NCI-H146 treated with DMSO at 0.1 percent for 48 hours (cell line): ENCODE data around the gene FBXO2.
"Not testable (repeated sequence)": the region's sequence is repeated elsewhere in the genome, so short reads cannot be mapped to it uniquely, and the experiment has no call there.

Experiments used
- DNase-seq: peaks from one replicate; lab custom pipeline; 2025; ENCODE audit not compliant: unreplicated experiment; lab: John Stamatoyannopoulos, UW

Gene FBXO2

DNA sequence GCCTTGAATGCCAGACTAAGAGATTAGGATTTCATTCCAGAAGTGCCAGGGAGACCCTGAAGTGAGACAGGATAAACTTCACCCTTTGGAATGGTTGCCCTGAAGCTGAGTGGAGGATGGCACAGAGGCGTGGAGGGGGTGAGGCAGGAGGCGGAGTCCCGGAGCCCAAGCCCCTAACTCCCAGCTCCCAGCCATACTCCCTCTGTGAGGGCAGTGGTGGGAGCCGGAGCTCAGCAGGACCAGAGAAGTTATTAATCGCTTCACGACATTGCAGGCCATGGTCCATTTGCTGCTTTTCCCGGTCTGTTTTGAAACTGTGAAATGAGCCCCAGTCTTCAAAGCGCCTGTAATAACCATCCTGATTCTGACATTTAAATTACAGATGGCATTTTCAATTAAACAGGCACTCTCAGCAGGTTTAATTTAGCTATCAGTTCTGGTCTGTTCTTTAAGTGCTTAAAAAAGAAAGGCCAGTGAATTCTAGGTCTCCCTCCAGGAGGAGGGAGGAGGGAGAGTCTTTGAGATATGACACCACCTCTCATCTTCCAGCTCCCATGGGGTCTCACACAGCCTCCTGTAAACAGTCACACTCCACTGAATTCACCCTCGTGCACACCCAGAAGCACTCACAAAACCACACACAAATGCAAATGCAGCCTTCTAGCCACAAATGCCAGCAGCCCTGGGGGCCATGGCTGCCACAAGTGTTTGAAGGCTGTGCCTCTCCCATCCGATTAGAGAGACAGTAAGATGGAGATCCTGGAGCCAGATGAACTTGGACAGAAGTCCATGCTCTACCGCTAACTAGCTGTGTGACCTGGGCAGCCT is 19.6 kb downstream of the FBXO2 start:
- DNase-seq: no peak

DNA sequence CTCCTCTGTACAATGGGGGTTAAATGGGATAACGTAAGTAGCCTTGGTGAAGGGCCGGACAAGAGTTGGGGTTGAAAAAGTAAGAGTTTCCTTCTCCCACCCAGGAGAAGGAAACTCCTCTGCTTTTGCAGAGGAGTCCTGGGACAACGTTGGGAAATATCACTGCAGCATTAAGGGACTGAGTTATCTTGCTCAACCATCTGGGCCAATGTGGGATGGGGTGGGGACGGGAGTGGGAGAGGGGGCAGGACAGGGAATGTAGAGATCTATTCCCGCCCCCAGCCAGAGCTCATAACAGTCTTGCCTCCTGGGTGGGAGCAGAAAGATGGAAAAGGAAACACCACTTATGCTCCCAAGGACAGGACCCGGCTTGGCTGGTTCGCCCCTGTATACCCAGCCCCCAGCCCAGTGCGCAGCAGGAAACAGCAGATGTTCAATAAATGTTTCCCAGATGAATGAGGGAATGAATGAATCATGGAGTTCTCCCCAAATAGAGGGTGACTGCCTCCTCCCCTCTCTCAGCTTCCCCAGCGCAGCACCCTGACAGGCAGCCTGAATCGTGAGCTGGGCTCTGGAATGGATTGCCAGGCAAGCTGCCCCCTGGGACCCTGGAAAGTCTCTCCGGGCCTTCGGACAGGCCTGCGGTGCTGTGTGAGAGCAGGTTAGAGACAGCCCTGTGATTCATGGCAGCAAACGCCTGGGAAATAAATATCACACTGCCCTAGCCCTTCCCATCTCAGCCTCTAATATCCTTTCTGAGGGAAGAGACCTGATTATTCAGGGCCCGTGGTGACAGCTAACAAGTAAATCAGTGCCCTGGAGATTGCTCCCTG is 24.8 kb downstream of the FBXO2 start:
- DNase-seq: no peak

DNA sequence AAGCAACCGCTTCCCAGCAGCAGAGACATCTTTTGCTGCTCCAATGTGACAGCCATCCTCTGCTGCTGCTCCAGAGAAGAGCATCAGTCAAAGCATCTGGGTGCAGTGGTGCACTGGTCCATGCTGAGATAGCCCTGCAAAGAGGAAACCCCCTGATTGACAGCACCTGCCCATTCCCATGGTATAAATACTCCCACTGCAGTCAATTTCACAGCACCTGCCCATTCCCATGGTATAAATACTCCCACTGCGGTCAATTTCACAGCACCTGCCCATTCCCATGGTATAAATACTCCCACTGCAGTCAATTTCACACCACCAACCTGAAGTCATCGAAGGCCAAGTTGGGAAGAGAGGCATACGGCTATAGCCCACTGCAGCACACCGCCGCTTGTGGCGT is 25.5 kb downstream of the FBXO2 start:
- DNase-seq: no peak

DNA sequence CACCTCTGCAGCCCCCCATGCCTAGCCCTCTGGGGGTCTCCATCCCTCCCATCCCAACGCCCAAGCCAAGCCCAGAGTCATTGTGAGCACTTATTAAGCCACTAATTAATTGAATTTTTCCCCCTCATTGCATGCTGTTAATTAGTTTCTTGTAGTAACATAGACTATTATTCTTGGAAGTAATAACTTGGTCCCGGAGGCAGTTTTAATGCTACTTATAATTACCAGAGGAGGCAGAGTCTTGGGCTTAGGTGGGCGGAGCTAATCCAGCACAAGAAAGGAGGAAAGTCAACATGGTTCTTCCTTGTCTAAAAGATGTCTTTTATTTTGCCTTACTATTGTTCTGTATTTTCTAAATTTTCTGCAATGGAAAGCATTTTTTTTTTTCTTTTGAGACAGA is 27.7 kb downstream of the FBXO2 start:
- no peak for DNase-seq

DNA sequence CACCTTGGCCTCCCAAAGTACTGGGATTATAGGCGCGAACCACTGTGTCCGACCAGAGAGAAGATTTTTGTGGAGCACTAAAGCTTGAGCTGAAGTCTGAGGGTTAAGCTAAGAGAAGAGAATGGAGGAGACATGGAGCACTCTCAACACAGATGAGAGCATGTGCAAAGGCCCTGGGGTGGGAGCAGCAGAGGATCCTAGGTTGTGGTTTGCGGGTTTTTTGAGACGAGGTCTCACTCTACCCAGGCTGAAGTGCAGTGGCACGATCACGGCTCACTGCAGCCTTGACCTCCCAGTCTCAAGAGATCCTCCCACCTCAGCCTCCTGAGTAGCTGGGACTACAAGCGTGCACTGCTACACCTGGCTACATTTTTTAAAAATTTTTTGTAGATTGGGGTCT is 30.5 kb downstream of the FBXO2 start:
- no peak for DNase-seq

DNA sequence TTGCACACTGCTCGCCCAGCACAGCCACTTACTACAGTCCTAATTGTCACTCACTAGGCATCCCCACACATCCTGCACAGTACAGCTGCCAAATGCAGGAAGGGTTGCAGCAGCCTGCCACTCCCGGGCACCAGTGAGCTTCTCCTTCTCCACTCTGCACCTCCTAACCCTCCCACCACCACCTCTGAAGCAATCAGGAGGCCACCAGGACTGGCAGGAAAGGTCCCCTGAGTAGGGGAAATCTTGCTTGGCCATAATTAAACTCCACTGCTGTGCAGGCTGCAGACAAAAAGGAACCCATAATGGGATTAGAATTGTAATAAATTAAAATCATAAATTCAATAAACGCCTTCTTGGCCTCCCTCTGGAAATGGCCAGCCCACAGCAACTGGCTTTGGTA is 31.8 kb downstream of the FBXO2 start:
- no peak for DNase-seq

DNA sequence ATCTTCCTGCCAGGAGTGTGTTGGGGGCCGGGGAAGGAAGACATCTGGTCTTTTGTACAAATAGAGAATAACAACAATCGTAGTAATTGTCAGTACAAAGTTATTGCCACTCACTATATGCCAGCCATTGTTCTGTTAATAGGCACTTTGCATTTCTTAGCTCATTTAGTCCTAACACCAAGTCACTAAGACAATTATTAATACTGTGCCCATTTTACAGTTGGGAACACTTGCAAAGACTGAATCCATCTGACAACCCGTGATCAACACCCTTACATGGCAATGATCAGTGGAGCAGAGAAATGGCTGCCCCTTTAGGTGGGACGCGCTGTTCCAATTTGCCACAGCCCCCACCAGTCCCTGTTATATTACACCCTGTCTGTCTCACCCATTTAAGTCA is 33.3 kb downstream of the FBXO2 start:
- no peak for DNase-seq

DNA sequence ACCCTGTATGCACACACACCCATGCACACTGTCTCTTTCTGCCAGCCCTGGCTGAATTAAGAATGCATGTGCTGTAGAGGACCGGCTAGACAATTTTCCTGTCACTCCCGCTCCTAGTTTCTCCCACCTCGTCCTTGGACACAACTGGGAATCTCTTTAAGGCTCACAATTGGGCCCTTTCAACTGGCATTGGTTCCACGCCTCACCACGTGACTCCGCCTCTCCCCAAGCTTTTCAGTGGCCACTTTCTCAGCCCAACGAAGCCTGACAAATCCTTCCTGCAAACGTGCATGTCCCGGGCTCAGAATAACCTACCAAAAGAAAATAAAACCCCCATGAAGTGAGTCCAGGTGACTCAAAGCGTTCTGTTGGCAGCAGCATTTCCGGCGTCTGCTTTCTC is 33.8 kb downstream of the FBXO2 start:
- DNase-seq: no peak

DNA sequence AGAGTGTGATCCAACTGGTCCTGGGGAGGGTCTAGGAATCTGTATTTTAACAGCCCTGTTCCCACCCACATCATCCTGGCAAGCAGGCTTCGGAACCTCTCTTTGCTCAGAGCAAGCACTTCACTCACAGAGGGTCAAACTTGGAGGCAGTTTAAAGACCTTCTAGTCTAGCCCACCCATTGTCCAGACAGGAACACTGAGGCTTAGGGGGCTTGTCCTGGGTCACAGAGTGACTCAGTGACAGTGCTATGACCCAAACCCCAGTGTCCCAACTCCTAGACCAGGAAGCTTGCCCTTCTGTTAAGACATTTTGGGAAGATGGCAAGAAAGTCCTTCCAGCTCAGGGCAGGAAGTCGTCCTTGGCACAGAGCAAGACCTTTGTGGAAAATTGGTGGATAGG is 36.5 kb downstream of the FBXO2 start:
- DNase-seq: no peak

DNA sequence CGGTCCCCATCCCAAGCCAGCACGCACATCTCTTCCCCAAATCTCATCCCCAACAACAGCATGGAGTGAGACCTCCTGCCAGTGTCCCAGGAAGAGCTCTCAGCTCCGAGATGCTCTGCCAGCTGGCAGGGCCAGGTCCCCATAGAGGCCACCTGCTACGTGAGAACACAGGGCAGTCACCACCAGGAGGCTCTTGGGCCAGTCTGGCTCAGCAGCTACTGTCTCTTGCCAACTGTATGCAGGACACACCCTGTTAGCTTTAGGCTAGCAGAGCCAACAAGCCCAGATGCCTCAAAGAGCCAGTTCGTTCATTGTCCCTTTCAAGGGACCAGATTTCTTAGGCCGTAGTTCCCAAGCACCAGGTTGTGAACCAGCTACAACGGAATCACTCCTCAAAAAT is 36.9 kb downstream of the FBXO2 start:
- no peak for DNase-seq

DNA sequence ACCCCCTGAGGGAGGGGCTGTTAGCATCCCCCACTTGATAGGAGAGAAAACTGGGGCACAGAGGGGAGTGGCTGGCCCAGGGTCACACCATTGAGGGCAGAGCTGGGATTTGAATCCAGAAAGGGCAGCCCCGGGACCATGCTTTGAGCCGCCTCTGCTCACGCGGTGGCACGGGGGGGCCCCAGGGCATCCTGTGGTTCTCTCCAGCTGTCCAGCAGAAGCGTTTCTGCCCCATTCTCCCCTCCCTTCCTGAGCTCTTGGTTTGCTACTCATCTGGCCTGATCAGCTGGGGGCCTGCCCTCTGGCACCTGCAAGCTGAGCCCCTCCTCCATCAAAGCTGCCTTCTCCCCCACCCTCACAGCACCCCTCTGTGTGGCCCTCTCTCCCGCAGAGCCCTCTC is 37.5 kb downstream of the FBXO2 start:
- no peak for DNase-seq

DNA sequence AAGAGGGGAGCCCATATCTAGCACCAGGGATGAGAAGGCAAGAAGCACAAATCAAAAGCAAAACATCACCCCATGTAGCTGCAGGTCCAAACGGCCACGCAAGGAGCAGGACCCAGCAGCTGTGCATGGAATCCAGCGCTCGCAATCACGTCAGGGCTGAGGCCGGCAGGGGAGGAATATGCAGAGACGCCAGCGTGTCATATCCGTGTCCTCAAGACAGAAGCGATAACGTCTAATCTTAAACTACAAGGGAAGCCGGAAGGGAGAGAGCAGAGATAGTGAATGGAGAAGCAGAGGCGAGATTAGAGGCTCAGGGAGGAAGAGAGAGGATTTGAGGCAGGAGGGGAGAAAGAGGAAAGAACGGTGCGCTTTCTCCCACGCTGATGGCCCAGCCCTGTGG is 39.1 kb downstream of the FBXO2 start:
- no peak for DNase-seq

DNA sequence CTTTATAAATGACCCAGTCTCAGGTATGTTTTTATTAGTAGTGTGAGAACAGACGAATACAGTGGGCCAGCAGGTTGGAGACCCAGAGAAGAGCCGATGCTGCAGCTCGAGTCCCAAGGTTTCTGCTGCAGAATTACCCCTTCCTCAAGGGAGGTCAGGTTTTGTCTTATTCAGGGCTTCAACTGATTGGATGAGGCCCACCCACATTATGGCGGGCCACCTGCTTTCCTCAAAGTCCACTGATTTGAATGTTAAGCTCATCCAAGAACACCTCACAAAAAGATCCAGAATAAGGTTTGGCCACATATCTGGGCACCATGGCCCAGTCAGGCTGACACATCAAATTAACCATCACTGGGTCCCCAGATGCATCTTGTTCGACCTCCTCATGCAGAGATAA is 40.9 kb downstream of the FBXO2 start:
- no peak for DNase-seq

DNA sequence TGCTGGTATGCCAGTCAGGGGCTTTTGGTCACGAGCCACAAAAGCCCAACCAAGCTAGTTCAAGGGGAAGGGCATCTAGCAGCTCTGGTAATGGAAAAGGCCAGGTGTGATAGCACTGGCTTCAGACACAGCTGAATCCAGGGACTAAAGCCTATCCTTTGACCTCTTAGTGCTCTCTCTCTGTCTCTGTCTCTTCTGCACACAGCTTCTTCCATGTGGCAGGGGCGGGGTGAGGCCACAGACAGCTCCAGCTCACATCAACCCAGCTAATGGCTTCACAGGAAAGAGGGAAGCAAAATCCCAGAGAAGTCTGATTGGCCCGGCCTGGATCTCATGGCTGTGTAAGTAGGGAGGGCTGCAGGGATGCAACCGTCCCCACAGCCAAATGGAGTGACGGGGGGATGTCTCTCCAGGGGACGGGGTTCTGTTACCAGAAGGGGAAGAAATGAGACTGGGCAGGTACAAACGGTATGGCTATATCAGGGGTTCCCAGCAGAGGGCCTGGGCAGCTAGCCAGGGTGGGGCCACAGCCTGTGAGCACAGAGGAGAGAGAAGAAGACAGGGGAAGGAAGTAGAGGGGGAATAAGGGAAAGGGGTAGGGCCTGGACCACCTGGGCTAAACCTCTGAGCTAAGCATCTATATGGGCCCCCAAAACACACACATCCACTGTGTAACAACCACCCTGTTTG is 42.4 kb downstream of the FBXO2 start:
- DNase-seq: no peak

DNA sequence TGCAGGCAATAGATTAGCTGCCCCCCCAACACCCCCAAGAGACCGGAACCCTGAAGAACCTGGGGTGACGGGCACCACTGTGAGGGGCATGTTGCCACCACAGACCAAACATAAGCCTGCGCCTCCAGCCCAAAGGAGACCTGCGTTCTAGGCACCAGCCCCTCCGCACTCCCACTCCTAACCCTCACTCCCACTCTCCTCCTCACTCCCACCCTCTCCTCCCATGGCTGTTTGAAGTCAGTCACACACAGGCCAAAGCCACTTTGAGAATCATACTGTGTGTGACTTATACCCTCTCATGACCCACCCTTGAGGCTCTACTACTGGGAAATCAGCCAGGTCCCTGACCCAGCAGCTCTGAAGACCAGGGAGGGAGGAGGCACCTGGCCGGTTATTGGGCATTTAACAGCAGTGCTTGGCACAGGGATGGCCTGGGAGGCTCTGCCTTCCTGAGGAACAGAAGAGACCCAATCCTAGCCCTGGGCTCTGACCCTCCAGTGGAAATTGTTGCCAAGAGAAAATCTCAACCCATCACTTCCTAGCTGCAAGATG is 43.5 kb downstream of the FBXO2 start:
- DNase-seq: no peak

DNA sequence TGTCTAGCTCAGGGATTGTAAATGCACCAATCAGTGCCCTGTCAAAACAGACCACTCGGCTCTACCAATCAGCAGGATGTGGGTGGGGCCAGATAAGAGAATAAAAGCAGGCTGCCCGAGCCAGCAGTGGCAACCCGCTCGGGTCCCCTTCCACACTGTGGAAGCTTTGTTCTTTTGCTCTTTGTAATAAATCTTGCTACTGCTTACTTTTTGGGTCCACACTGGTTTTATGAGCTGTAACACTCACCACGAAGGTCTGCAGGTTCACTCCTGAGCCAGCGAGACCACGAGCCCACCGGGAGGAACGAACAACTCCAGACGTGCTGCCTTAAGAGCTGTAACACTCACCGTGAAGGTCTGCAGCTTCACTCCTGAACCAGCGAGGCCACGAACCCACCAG is 44.9 kb downstream of the FBXO2 start:
- DNase-seq: not testable (repeated sequence)

DNA sequence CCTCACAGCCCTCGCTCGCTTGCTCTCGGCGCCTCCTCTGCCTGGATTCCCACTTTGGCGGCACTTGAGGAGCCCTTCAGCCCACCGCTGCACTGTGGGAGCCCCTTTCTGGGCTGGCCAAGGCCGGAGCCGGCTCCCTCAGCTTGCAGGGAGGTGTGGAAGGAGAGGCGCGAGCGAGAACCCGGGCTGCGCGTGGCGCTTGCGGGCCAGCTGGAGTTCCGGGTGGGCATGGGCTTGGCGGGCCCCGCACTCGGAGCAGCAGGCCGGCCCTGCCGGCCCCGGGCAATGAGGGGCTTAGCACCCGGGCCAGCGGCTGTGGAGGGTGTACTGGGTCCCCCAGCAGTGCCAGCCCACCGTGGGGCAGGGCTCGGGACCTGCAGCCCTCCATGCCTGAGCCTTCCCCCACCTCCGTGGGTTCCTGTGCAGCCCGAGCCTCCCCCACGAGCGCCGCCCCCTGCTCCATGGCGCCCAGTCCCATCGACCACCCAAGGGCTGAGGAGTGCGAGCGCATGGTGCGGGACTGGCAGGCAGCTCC is 45.6 kb downstream of the FBXO2 start:
- not testable (repeated sequence) for DNase-seq

DNA sequence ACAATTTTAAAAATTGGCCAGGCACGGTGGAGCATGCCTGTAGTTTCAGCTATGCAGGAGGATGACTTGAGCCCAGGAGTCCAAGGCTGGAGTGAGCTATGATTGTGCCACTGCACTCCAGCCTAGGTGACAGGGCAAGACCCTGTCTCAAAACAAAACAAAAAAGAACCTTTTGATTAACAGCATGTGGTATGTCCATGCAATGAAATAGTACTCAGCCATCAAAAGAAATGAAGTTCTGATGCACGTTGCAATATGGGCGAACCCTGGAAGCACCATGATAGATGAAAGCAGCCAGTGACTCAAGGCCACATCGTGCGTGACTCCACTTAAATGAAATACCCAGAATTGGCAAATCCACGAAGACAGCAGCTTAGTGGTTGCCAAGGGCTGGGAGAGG is 47.5 kb downstream of the FBXO2 start:
- no peak for DNase-seq

DNA sequence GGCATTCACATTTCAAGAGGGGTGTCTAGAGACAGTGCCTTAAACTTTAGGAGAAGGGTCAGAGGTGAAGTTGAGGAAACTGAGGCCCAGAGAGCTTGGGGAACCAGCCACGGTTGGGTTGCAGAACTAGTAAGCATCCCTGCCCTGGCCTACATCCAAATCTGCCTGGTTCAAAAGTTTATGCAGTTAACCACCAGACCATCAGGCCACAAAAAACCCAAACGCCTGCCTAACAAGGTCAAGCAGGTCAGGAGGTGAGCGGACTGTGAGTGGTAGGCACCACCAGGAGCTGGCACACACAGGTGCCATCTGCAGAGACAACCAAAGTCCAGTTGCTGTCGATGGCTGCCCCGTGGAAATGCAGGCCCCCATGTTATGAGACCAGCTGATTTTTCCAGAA is 51.2 kb downstream of the FBXO2 start:
- DNase-seq: no peak

DNA sequence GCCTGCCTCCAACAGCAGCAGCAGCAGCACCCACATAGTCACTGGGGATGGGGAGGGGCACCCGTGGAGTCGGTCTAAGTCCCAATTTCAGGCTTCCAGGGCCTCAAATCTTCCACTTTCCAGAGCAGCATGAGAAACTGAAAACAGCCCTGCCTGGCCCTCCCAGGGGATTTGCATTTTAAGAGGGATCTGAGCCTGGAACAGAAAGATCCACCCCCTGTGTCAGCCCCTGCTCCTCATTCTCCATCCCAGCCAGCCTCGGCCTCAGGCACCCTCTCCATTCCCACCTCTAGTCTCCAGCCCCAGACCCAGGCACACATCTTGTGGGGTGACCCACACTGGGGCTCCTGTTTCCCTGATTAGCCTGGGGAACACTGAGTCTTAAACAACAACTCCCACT is 51.8 kb downstream of the FBXO2 start:
- no peak for DNase-seq

DNA sequence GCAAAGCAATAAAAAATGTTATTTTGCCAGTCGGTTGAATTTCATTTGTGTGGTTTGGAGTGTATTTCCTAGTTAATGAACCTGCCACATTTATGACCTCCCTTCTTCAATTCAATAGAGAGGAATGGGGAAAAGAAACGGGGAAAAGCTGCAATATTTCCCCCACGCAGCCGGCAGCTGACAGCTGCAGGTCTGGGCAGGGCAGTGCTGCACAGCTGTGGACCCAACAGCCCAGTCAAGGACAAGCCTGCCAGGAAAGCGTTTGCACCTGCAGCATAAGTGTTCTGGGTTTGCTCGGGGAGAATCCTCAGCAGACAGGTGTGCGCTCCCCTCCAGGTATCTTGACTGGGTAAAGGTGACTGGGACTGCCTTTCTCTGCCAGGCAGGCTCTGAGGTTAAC is 53.4 kb downstream of the FBXO2 start:
- no peak for DNase-seq
